Colonic mucosa (tissue), 4 donors: Measurements from ENCODE around the gene FZR1. TPM values are rescaled to one million over a fixed set of nuclear protein-coding genes. Genes with fewer than 3 reads are reported as not detected.

ENCODE experiments used
- DNase-seq: peaks from one replicate; pipeline ENCODE4 v3.0.0-alpha.2; 2020
- H3K27ac ChIP-seq: fragments of 200-600 bp; one replicate; pipeline ENCODE4 v1.8.0; 2021
- H3K27me3 ChIP-seq: fragments of 200-600 bp; one replicate; pipeline ENCODE4 v1.8.0; 2021
- H3K36me3 ChIP-seq: fragments of 200-600 bp; one replicate; pipeline ENCODE4 v1.8.0; 2021
- H3K4me1 ChIP-seq: fragments of 200-600 bp; one replicate; pipeline ENCODE4 v1.8.0; 2021; ENCODE audit warnings: mild to moderate bottlenecking
- H3K4me3 ChIP-seq: fragments of 200-600 bp; one replicate; pipeline ENCODE4 v1.8.0; 2021
- H3K9ac ChIP-seq, 2 donors: one replicate each; pipeline ENCODE4 v1.7.0; 2013; ENCODE audit warnings: control low read depth in 2 of 2, low read depth in 2 of 2, low read length in 2 of 2
- H3K9me3 ChIP-seq: fragments of 200-600 bp; one replicate; pipeline ENCODE4 v1.8.0; 2021
- CTCF ChIP-seq: fragments of 200-600 bp; IDR thresholded peaks from one replicate; pipeline ENCODE4 v1.8.0; 2022; ENCODE audit warnings: antibody characterized with exemption, mild to moderate bottlenecking
- intact Hi-C: fragments of 100-400 bp; cut with DNase I; formaldehyde crosslinking; loops from one replicate; pipeline ENCODE4 v1.14.1; 2022
- total RNA-seq, 2 donors: library from RNA; stranded (reverse); fragmentation: NEBNext Ultra II Directional in 1 of 2; extraction: Animal tissue kit (Norgen Biotek cat#: 25700) in 1 of 2; gene quantifications; one replicate each; pipeline ENCODE4 v1.2.1, GENCODE V29; 2021
- donor health status: healthy.
- donor health status: DM: no; HTN: no; CAD: no.
- donor health status: DM: no; HTN: no; CAD: no.

Gene FZR1
- total RNA-seq, 2 donors from 2014 or later, result 45.8 to 62.5 TPM

- intact Hi-C loops, result loop anchor here (2.0 kb wide), 1 partner anchor 73 kb away; no protein-coding TSS in a partner anchor
- H3K36me3 ChIP-seq, result no peaks in the 10 kb centered on the region
- no peaks in the 10 kb centered on the region for H3K4me1 ChIP-seq
- no peaks in the 10 kb centered on the region for H3K27me3 ChIP-seq
- TF ChIP-seq CTCF, result no peak
- no peak overlapping the region for H3K4me3 ChIP-seq
- no peaks in the 10 kb centered on the region for H3K9me3 ChIP-seq
- no peak overlapping the region for H3K9ac ChIP-seq
- H3K27ac ChIP-seq, result no peak overlapping the region
- no peak for DNase-seq
These were observed 39.5 kb downstream of the FZR1 start for GRCh38 chr19:3545669-3546034.

GRCh38 chr19:3546119-3546518 is 40.0 kb downstream of the FZR1 start:
- H3K27ac ChIP-seq, result no peak overlapping the region
- H3K9me3 ChIP-seq, result no peaks in the 10 kb centered on the region
- H3K27me3 ChIP-seq, result no peaks in the 10 kb centered on the region
- no peaks in the 10 kb centered on the region for H3K36me3 ChIP-seq
- no peak overlapping the region for H3K9ac ChIP-seq
- H3K4me3 ChIP-seq, result no peak overlapping the region
- no peaks in the 10 kb centered on the region for H3K4me1 ChIP-seq
- no peak for TF ChIP-seq CTCF
- no peak for DNase-seq
- intact Hi-C loops, result no loop called here

GRCh38 chr19:3547301-3547731 is 41.2 kb downstream of the FZR1 start:
- no peak for DNase-seq
- TF ChIP-seq CTCF, result peak; percentile 40
- no peaks in the 10 kb centered on the region for H3K4me1 ChIP-seq
- no peaks in the 10 kb centered on the region for H3K36me3 ChIP-seq
- no peaks in the 10 kb centered on the region for H3K27me3 ChIP-seq
- no peak overlapping the region for H3K27ac ChIP-seq
- H3K9me3 ChIP-seq, result no peaks in the 10 kb centered on the region
- H3K9ac ChIP-seq, result no peak overlapping the region
- intact Hi-C loops, result no loop called here
- H3K4me3 ChIP-seq, result no peak overlapping the region

GRCh38 chr19:3547767-3548282 is 41.7 kb downstream of the FZR1 start:
- no peak for DNase-seq
- H3K9me3 ChIP-seq, result no peaks in the 10 kb centered on the region
- intact Hi-C loops, result no loop called here
- H3K27me3 ChIP-seq, result no peaks in the 10 kb centered on the region
- H3K36me3 ChIP-seq, result no peaks in the 10 kb centered on the region
- no peak overlapping the region for H3K4me3 ChIP-seq
- no peaks in the 10 kb centered on the region for H3K4me1 ChIP-seq
- H3K9ac ChIP-seq, result no peak overlapping the region
- TF ChIP-seq CTCF, result no peak
- no peak overlapping the region for H3K27ac ChIP-seq

- H3K27me3 ChIP-seq, result no peaks in the 10 kb centered on the region
- TF ChIP-seq CTCF, result no peak
- H3K27ac ChIP-seq, result no peak overlapping the region
- H3K9me3 ChIP-seq, result no peaks in the 10 kb centered on the region
- H3K4me3 ChIP-seq, result no peak overlapping the region
- H3K36me3 ChIP-seq, result no peaks in the 10 kb centered on the region
- intact Hi-C loops, result no loop called here
- no peaks in the 10 kb centered on the region for H3K4me1 ChIP-seq
- no peak for DNase-seq
- H3K9ac ChIP-seq, result no peak overlapping the region
These were observed 42.5 kb downstream of the FZR1 start for GRCh38 chr19:3548606-3549005.
